HG03558 (cell line): ENCODE results near the gene LRRC73.

ENCODE experiments used
- ATAC-seq: cut with Tn5 transposase; IDR thresholded peaks from one replicate; pipeline ENCODE4 v1.9.1; 2021; ENCODE audit warnings: moderate number of reproducible peaks; ENCODE audit not compliant: unreplicated experiment; ENCODE audit errors: extremely low read depth

LRRC73 gene

DNA sequence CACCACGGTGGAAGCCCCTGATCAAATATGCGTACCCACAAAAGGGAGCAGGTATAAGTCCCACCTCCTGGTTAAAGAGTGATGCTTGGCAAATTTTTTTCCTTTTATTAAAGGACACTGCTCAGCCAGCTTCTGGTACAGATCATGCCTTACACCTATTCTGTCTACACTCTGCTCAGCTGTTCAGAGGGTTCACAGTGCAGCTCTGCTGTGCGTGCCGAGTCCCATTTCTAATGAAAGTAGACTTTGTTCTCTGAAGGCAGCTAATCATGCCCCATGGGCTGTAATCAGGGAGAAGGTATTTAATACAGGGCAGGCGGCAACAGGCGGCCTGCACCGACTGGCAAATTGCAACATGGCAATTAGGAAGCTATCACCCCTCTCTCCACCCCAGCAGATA, 16.3 kb downstream of the LRRC73 start:
- no peak for ATAC-seq

DNA sequence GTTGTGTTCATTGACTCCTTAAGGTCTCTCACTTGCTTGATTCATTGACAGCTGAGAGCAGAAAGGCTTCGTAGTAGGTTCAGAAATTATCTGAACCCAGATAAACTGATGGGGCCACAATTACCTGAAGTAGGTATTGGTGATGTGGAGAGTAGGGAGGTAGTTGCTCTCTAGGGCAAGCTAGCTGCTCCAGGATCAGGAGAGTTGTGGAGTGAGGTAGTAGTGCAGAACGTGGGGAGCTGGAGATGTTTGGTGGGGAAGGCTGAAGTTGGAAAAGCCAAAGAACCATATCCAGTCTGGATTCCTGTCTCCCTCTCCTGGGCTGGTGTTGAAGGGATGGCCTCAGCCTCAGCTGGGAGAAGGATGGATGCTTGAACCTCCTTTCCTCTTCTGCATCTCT, 16.9 kb downstream of the LRRC73 start:
- ATAC-seq: no peak

DNA sequence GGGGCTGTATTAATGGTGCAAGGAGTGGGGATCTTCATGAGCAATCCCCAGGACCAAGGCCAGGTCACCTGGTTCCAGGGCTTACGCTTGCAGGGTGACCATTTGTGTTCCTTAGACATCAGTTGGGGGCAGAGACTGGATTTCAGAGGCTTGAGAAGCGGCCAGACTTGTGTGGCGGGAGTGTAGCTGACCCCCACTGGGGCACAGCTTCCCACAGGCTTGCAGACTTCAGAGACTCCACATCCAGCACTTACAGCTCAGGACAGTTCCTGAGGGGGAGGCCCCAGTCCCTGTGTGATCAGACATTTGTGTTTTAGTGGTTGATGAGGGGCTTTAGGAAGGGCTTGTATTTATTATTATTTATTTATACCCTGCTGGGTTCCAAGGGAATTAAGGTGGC, 17.5 kb downstream of the LRRC73 start:
- no peak for ATAC-seq

DNA sequence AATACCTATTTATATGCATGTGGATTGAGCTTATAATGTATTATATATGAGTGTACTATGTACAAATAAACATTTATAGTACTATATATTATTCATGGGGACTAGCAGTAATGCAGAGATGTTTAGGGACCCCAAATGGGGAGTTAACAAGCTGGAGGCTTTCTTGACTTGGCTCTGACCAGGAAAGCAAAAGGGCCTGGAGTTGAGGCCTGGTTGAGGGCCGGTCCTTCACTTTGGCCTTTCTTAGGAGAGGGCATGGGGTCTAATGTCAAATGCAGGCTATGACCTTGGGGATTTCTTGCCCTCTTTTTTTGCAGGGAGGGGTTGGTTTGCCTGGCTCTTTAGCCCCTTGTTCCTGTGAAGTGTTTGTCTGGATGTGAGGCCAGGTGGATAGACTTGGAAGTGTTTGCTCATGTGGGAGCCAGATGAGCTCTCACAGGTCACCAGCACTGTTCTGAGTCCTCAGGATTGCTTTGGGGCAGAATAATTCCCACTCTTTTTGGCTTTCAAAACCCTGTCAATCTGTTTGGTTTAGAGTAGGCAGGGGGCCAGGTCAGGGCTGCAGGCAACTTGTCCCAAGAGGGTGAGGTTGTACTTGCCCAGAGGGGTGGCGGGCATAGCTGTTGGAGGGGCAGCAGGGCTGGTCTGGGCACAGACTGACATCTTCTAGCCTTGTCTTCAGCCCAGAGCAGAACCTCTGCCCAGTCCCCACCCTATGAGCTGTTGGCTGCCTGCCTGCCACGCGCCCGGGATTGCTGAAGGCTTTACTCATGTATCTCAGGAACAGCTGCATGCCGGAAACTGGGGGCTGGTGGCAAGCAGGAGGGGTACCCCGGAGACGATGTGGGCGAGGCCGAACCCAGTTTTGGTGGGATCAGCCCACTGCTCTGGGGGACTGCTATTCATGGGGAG, 18.1 kb downstream of the LRRC73 start:
- no peak for ATAC-seq

GRCh38 chr6:43490523-43490939, 19.6 kb downstream of the LRRC73 start:
- no peak for ATAC-seq

DNA sequence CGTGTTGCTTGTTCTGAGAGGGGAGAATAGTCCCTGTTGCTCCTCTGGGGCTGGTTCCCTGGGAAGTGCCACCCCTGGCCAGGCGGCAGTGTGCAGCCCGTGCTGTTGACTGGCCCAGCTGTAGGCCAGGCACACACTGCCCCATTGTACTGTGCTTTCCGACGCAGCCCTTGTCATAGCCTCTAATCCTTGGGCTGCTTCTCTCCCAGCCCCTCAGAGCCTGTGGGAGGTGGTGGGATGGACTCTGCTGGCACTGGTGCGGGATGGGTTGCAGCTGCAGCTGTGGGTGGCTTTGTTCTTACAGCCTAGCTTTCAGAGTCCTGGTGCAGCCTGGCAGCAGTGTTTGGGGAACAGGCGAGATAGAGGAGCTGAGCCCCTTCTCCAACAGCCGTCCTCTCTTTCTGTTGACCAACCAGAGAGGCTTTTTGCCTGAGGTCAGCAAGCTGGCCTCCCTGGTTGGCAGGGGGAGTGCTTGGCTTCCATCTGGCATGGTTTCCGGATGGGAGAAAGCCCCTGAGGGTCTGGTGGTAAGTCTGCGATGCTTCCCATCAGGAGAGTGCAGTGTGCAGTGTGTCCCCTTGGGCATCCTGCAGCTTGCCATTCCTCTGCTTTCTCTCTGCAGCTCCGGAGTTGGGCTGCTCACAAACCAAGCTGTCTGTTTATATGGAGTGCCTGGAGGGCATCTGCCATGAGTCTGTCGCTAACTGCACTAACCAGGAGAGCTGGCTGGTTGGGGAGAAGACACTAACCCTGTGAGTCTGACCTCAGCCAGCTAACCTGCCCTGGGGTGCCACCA, 20.7 kb downstream of the LRRC73 start:
- ATAC-seq: no peak

GRCh38 chr6:43488667-43489276, 21.4 kb downstream of the LRRC73 start:
- ATAC-seq: no peak

DNA sequence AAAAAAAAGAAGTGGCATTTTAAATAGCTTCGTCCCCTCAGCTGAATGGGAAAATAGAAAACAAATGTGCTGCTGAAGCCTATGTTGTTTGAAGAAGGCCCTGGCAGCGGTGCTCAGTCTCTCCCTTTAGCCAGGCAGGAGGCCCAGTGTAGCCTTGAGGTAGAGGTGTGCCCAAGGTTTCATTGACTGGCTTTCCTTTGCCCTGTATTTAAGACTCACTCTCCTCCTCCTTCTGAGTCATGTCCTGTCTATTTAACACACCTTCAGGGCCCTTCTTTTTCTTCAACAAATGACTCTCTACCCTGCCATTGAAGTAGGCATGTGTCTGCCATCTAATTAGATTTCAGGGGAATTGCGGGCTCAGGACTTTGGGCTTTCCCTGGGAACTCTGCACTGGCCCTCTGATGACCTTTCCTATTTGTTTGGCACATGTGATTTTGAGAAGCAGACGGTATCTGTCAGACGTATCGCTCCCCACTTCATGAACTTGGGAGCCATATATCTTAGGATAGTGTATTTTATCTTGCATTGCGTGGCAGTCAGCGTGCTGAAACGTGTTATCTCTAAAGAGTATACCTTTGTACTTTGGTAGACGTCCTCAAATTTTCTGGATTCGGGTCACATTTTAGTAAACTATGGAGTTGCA, 28.4 kb downstream of the LRRC73 start:
- ATAC-seq: no peak

GRCh38 chr6:43481075-43481474, 29.1 kb downstream of the LRRC73 start:
- ATAC-seq: no peak

DNA sequence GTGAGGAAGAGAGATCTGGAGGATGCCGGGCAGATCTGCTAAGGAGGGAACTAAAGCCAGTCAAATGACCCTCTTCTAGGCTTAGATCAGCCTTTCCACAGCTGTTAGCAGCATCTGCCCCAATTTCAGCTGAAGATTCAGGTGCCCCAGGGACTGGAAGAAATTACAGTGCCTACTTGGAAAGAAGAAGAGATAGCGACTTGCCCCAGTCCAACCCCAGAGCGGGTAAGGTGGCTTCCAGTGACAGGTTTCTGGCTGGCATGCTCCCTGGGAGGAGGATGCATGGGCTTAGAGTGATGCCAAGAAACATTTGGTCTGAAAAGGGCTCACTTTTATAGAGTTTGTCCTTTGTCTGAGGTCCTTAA, 32.2 kb downstream of the LRRC73 start:
- ATAC-seq: no peak

DNA sequence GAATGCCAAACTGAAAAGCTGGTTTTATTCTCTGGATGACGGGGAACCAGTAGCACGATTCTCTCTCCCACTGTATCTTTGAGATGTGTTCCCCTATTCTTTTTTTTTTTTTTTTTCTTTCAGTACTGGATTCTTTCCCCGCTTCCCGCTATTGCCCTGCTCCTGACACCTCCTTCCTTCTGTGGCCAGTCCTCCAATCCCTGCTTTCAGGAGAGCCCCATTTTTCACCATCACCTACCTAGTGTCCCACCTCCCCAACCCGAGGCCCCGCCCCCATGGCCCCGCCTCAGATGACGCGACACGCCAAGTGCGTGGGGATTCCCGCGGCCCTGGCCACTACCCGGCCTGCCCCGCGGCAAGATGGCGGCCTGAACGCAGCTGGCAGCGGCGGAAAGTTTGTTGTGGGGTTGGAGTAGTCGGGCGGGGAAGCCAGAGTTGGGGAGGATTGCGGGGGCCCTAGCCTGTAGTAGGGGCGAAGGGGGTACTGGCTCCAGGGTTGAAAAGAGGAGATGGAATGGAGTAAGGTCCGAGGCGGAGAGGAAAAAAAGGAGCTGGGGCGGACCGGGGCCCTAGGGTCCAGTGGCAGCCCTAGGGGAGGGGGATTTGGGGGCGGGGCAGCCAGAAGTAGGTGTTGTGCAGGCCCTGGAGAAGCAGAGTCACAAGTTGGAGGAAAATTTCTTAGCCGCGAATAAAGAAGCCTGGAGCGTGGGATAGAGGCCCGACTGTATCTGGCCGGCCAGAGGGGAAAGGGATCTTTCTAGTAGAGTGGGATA, 32.7 kb downstream of the LRRC73 start, which contains the start of gene TJAP1:
TSS of gene TJAP1 (plus strand) at position 336 of the 773 bp plus-strand sequence. CDS start 21,432 bp downstream, outside the sequence.
- no peak for ATAC-seq

- ATAC-seq: no peak
These were observed 33.4 kb downstream of the LRRC73 start for GRCh38 chr6:43476746-43477145.

DNA sequence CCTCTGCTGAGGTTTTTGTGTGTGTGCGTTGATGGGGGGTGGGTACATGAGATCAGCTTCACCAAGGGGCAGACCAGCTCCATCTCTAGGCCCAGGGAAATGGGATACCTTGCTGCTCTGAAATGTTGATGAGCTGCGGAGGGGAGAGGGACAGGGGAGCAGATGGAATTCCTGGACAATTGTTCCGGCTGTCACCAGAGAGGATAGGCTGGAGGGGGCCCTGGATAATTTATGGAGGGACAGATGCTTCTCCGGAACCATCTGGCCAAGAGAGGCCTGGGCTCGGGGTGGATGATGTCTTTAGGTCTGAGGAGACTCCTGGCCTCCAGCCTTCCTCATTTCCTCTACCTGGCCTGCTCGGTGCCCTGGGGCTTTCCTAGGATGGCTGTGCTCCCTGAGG, 34.6 kb downstream of the LRRC73 start:
- no peak for ATAC-seq

DNA sequence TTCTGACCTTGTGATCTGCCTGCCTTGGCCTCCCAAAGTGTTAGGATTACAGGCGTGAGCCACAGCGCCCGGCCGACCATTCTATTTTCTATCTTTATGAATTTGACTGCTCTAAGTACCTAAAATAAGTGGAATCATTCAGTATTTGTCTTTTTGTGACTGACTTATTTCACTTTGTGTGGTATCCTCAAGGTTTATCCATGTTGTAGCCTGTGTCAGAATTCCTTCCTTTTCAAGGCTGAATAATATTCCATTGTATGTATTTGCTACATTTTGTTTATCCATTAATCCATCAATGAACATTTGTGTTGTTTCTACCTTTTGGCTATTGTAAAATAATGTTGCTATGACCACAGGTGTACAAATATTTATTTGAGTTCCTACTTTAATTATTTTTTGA, 37.6 kb downstream of the LRRC73 start:
- ATAC-seq: no peak

GRCh38 chr6:43471399-43471798, 38.7 kb downstream of the LRRC73 start:
- ATAC-seq: no peak

GRCh38 chr6:43469947-43470346, 40.2 kb downstream of the LRRC73 start:
- ATAC-seq: no peak

DNA sequence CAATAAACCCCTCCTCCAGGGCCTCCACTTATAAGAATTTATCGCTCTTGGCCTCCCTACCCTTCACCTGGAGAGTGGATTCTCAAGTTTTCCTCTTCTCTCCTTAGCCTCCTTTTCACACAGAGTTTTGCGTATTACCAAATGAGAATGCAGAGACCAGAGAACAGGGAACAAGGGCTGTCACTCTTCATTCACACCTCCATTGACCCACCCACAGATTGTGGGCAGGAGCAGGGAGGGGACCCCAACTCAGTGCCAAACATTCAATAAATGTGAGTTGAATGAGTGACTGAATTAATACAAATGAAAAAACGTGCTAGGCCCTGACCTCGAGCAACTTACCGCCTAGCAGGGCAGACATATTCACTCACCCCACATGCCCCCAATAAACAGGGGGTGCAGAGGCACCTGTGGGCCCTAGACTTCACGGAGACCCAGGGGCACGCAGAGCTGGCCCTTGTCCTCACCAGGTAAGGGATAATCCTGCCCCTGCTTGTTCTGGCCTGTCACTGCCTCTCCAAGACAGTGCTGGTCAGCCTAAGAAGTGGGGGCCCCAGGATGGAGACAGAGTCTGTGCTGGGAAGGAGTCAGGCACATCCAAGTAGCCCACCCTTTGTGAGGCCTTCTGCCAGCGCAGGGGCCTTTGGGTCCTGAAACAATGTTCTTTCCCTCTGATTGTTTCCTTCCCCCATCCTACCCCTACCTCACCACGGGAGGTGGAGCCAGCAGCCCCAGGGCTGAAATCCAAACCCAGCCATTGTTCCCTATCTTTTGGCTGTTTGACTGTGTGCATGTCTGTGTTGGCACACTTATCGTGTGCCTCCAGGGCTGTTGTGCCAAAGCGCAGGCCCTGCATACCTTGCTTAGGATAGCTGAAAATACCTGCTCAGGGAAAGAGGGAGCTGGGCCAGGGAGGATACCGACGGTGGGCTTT, 41.1 kb downstream of the LRRC73 start:
- no peak for ATAC-seq

- no peak for ATAC-seq
These were observed 41.9 kb downstream of the LRRC73 start for GRCh38 chr6:43468240-43468639.

GRCh38 chr6:43467752-43468151, 42.4 kb downstream of the LRRC73 start:
- no peak for ATAC-seq
